Testis (tissue), 2 donors: ENCODE measurements around the gene TFCP2.

ENCODE experiments used
- CTCF ChIP-seq, 3 experiments: fragments of 450-650 bp in 2 of 3; fragments of 200-600 bp in 1 of 3; sonication (generic) in 1 of 3; IDR thresholded peaks; one replicate each; pipeline ENCODE4 v1.5.1; 2016 to 2019; ENCODE audit warnings: antibody characterized with exemption in 3 of 3, mild to moderate bottlenecking in 2 of 3, moderate library complexity in 1 of 3
- POLR2A ChIP-seq: fragments of 450-650 bp; IDR thresholded peaks from one replicate; pipeline ENCODE4 v1.6.1; 2017; ENCODE audit warnings: antibody characterized with exemption, mild to moderate bottlenecking, moderate library complexity

DNA sequence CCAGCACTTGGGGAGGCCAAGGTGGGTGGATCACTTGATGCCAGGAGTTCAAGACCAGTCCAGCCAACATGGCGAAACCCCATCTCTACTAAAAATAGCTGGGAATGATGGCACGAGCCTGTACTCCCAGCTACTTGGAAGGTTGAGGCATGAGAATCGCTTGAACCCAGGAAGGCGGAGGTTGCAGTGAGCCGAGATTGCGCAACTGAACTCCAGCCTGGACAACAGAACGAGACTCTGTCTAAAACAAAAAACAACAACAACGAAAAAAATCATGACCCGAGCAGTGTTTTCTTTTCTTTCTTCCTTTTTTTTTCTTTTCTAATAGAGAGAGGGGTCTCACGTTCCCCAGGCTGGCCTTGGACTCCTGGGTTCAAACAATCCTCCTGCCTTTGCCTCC is 86.0 kb downstream of the TFCP2 start:
- TF ChIP-seq CTCF (IDR thresholded peaks at IDR 0.05) (no peak), POLR2A (no peak)
